HCT116 (cell line): ENCODE data around the gene KRTAP12-3.

ENCODE experiments used
- SP1 ChIP-seq: IDR thresholded peaks from 2 replicates; pipeline ENCODE4 v1.6.1; 2012; ENCODE audit warnings: low read depth
- YY1 ChIP-seq: IDR thresholded peaks from 2 replicates; pipeline ENCODE4 v1.6.1; 2011; ENCODE audit warnings: low read length, low read depth, moderate library complexity, mild to moderate bottlenecking; ENCODE audit not compliant: insufficient replicate concordance; ENCODE audit errors: extremely low read depth
- TF ChIP-seq, protein P1 (sequence below), 3 experiments: fragments of 200-600 bp in 1 of 3; sonication (generic) in 1 of 3; IDR thresholded peaks in 2 of 3; conservative IDR thresholded peaks in 1 of 3; 2 replicates each; pipeline ENCODE4 v1.5.1; 2012 to 2017; ENCODE audit warnings: low read depth in 2 of 3, low read length in 2 of 3, antibody characterized with exemption in 1 of 3, borderline replicate concordance in 1 of 3, control low read depth in 1 of 3, mild to moderate bottlenecking in 1 of 3, mixed read lengths in 1 of 3, mixed run types in 1 of 3, moderate library complexity in 1 of 3; ENCODE audit not compliant: insufficient read depth in 1 of 3
- TF ChIP-seq, protein P2 (sequence below): IDR thresholded peaks from 2 replicates; pipeline ENCODE4 v1.6.1; 2011; ENCODE audit warnings: mild to moderate bottlenecking, low read length, moderate library complexity; ENCODE audit not compliant: insufficient replicate concordance; ENCODE audit errors: extremely low read depth

DNA sequence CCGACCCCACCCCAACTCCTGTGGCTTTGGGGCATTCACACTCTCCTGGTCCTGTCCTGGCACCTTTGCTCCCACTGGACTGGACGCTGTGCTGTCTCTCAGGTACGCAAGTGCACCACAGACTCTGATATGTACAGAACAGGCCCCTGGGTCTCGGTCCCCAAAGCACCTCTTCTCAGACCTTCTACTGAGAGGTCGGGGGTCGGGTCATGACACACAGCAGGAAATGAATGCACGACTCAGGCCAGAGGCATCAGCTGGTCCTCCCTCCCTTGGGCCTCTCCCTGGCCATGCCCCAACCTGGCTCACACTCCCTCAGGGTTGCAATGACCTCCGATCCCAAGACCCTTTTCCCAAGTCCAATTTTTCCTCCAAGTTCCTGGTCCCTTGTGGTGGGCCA lies 37.5 kb downstream of the KRTAP12-3 start:
- TF ChIP-seq, protein P1, sequence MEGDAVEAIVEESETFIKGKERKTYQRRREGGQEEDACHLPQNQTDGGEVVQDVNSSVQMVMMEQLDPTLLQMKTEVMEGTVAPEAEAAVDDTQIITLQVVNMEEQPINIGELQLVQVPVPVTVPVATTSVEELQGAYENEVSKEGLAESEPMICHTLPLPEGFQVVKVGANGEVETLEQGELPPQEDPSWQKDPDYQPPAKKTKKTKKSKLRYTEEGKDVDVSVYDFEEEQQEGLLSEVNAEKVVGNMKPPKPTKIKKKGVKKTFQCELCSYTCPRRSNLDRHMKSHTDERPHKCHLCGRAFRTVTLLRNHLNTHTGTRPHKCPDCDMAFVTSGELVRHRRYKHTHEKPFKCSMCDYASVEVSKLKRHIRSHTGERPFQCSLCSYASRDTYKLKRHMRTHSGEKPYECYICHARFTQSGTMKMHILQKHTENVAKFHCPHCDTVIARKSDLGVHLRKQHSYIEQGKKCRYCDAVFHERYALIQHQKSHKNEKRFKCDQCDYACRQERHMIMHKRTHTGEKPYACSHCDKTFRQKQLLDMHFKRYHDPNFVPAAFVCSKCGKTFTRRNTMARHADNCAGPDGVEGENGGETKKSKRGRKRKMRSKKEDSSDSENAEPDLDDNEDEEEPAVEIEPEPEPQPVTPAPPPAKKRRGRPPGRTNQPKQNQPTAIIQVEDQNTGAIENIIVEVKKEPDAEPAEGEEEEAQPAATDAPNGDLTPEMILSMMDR (IDR thresholded peaks at IDR 0.05 in 2 of 3, conservative IDR thresholded peaks at IDR 0.05 in 1 of 3; ENCODE audit: borderline replicate concordance in 1 of 3, insufficient read depth in 1 of 3, low read depth in 2 of 3, low read length in 2 of 3): no peak
- no peak for TF ChIP-seq SP1
- TF ChIP-seq, protein P2, sequence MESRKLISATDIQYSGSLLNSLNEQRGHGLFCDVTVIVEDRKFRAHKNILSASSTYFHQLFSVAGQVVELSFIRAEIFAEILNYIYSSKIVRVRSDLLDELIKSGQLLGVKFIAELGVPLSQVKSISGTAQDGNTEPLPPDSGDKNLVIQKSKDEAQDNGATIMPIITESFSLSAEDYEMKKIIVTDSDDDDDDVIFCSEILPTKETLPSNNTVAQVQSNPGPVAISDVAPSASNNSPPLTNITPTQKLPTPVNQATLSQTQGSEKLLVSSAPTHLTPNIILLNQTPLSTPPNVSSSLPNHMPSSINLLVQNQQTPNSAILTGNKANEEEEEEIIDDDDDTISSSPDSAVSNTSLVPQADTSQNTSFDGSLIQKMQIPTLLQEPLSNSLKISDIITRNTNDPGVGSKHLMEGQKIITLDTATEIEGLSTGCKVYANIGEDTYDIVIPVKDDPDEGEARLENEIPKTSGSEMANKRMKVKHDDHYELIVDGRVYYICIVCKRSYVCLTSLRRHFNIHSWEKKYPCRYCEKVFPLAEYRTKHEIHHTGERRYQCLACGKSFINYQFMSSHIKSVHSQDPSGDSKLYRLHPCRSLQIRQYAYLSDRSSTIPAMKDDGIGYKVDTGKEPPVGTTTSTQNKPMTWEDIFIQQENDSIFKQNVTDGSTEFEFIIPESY: no peak
- TF ChIP-seq YY1: no peak
